H1 (cell line): ENCODE results near the gene NRN1. TPM values are rescaled to one million over a fixed set of nuclear protein-coding genes. Genes with fewer than 3 reads are reported as not detected.

ENCODE experiments used
- CTCF ChIA-PET: fragments of 300-600 bp; sonication (Branson Sonifier 250); formaldehyde crosslinking; loops from one replicate; lab custom pipeline; 2021; ENCODE audit not compliant: partially characterized antibody; lab: Charles Lee
- POLR2A ChIA-PET: fragments of 300-600 bp; sonication (Branson Sonifier 250); formaldehyde crosslinking; loops from one replicate; lab custom pipeline; 2021; ENCODE audit warnings: inconsistent platforms; ENCODE audit not compliant: partially characterized antibody; lab: Charles Lee
- DNase-seq, 2 experiments: peaks; one replicate each; pipeline versions ENCODE4 v3.0.0 to v3.0.0-alpha.2; 2010 to 2022; ENCODE audit warnings: low spot score in 2 of 2, low read depth in 1 of 2, mixed read lengths in 1 of 2
- FAIRE-seq: peaks from 2 replicates; lab custom pipeline; 2011; peaks lifted over from hg19 to GRCh38; lab: Jason Lieb, UNC
- H2AFZ ChIP-seq: 2 replicates; pipeline ENCODE4 v1.8.1; 2012; ENCODE audit warnings: low read length, inconsistent platforms
- H2AK5ac ChIP-seq: 2 replicates; pipeline ENCODE4 v1.6.1; 2013; ENCODE audit warnings: low read depth, low read length
- H2BK120ac ChIP-seq: replicated peaks from 2 replicates; pipeline ENCODE3; 2013; ENCODE audit warnings: low read depth, low read length, inconsistent platforms
- H2BK12ac ChIP-seq: 2 replicates; pipeline ENCODE4 v1.6.1; 2013; ENCODE audit warnings: low read depth, low read length
- H2BK15ac ChIP-seq: 2 replicates; pipeline ENCODE4 v1.6.1; 2013; ENCODE audit warnings: low read length
- H2BK20ac ChIP-seq: 2 replicates; pipeline ENCODE4 v1.6.1; 2013; ENCODE audit warnings: low read length
- H2BK5ac ChIP-seq: 2 replicates; pipeline ENCODE4 v1.6.1; 2013; ENCODE audit warnings: low read depth, low read length
- H3K14ac ChIP-seq: 2 replicates; pipeline ENCODE4 v1.6.1; 2013; ENCODE audit warnings: inconsistent platforms; ENCODE audit not compliant: insufficient read length
- H3K18ac ChIP-seq: 2 replicates; pipeline ENCODE4 v1.6.1; 2013; ENCODE audit warnings: low read length; ENCODE audit errors: extremely low read depth
- H3K23ac ChIP-seq: 2 replicates; pipeline ENCODE4 v1.6.1; 2013; ENCODE audit warnings: inconsistent platforms; ENCODE audit not compliant: insufficient read length
- H3K23me2 ChIP-seq: 2 replicates; pipeline ENCODE4 v1.6.1; 2013; ENCODE audit warnings: low read depth, low read length
- H3K27ac ChIP-seq: 2 replicates; pipeline ENCODE4 v1.6.1; 2011; ENCODE audit warnings: low read depth, low read length, inconsistent platforms
- H3K27me3 ChIP-seq, 4 experiments: replicated peaks in 1 of 4; 1 replicate in 1 of 4; 2 replicates in 3 of 4; pipeline versions ENCODE4 v1.6.1 to v1.8.1; 2011 to 2013; ENCODE audit warnings: low read length in 3 of 4, mild to moderate bottlenecking in 3 of 4, inconsistent platforms in 2 of 4, mixed read lengths in 2 of 4, moderate library complexity in 1 of 4; ENCODE audit not compliant: control insufficient read depth in 3 of 4, insufficient read depth in 3 of 4; ENCODE audit errors: extremely low read depth in 1 of 4
- H3K36me3 ChIP-seq, 4 experiments: 2 replicates each; pipeline versions ENCODE4 v1.6.1 to v1.8.1; 2011 to 2013; ENCODE audit warnings: mild to moderate bottlenecking in 4 of 4, low read length in 3 of 4, moderate library complexity in 2 of 4, control low read depth in 1 of 4, inconsistent platforms in 1 of 4; ENCODE audit not compliant: insufficient read depth in 4 of 4, control insufficient read depth in 2 of 4
- H3K4ac ChIP-seq: replicated peaks from 2 replicates; pipeline ENCODE3; 2013; ENCODE audit warnings: low read length, low read depth, mixed read lengths, inconsistent platforms; ENCODE audit not compliant: insufficient read length
- H3K4me1 ChIP-seq, 4 experiments: replicated peaks in 1 of 4; 1 replicate in 1 of 4; 2 replicates in 3 of 4; pipeline versions ENCODE4 v1.6.1 to v1.8.1; 2011 to 2013; ENCODE audit warnings: low read length in 3 of 4, inconsistent platforms in 2 of 4, mixed read lengths in 1 of 4; ENCODE audit not compliant: insufficient read depth in 4 of 4, control insufficient read depth in 3 of 4
- H3K4me2 ChIP-seq, 2 experiments: 2 replicates each; pipeline versions ENCODE4 v1.6.1 to v1.8.1; 2011 to 2013; ENCODE audit warnings: low read depth in 2 of 2, low read length in 2 of 2, control low read depth in 1 of 2, inconsistent platforms in 1 of 2, mild to moderate bottlenecking in 1 of 2; ENCODE audit not compliant: insufficient read depth in 1 of 2
- H3K4me3 ChIP-seq, 4 experiments: fragments of 200-600, 300-600 bp in 1 of 4; sonication (generic), shearing (Covaris generic), sonication (Bioruptor Twin) in 1 of 4; 2 replicates each; pipeline versions ENCODE4 v1.5.1 to v1.8.1; 2011 to 2016; ENCODE audit warnings: low read length in 4 of 4, low read depth in 3 of 4, control low read depth in 2 of 4, inconsistent platforms in 2 of 4, mild to moderate bottlenecking in 2 of 4, mixed read lengths in 1 of 4, moderate library complexity in 1 of 4; ENCODE audit not compliant: insufficient read depth in 2 of 4; ENCODE audit errors: extremely low read depth in 1 of 4
- H3K56ac ChIP-seq: replicated peaks from 2 replicates; pipeline ENCODE3; 2013; ENCODE audit warnings: low read depth, mild to moderate bottlenecking, mixed read lengths, low read length, inconsistent platforms; ENCODE audit not compliant: insufficient read length
- H3K79me1 ChIP-seq: 2 replicates; pipeline ENCODE4 v1.6.1; 2013; ENCODE audit warnings: low read depth, low read length, control low read depth
- H3K79me2 ChIP-seq, 2 experiments: 2 replicates each; pipeline versions ENCODE4 v1.6.1 to v1.8.1; 2012 to 2013; ENCODE audit warnings: low read length in 2 of 2, mild to moderate bottlenecking in 2 of 2, inconsistent platforms in 1 of 2; ENCODE audit not compliant: insufficient read depth in 2 of 2, control insufficient read depth in 1 of 2
- H3K9ac ChIP-seq, 4 experiments: replicated peaks in 1 of 4; 1 replicate in 1 of 4; 2 replicates in 3 of 4; pipeline versions ENCODE4 v1.6.1 to v1.8.1; 2011 to 2013; ENCODE audit warnings: low read depth in 3 of 4, low read length in 3 of 4, control low read depth in 2 of 4, mild to moderate bottlenecking in 2 of 4, moderate library complexity in 2 of 4, inconsistent platforms in 1 of 4; ENCODE audit errors: extremely low read depth in 1 of 4
- H3K9me3 ChIP-seq, 2 experiments: 2 replicates each; pipeline versions ENCODE4 v1.6.1 to v1.8.1; 2012 to 2013; ENCODE audit warnings: mild to moderate bottlenecking in 2 of 2, moderate library complexity in 2 of 2, control low read depth in 1 of 2, inconsistent platforms in 1 of 2, low read depth in 1 of 2, low read length in 1 of 2, mixed read lengths in 1 of 2; ENCODE audit not compliant: insufficient read depth in 2 of 2
- H4K20me1 ChIP-seq, 2 experiments: replicated peaks in 1 of 2; 2 replicates each; pipeline versions ENCODE3 to v1.8.1; 2011 to 2013; ENCODE audit warnings: inconsistent platforms in 2 of 2, low read length in 2 of 2, mild to moderate bottlenecking in 1 of 2; ENCODE audit not compliant: insufficient read depth in 2 of 2, control insufficient read depth in 1 of 2
- H4K5ac ChIP-seq: 2 replicates; pipeline ENCODE4 v1.6.1; 2013; ENCODE audit warnings: low read length, low read depth, mixed read lengths, inconsistent platforms; ENCODE audit not compliant: insufficient read length
- H4K8ac ChIP-seq: 2 replicates; pipeline ENCODE4 v1.8.0; 2013; ENCODE audit warnings: mild to moderate bottlenecking, moderate library complexity, low read length, inconsistent platforms; ENCODE audit not compliant: insufficient read depth; ENCODE audit errors: extremely low read depth
- H4K91ac ChIP-seq: replicated peaks from 2 replicates; pipeline ENCODE3; 2013; ENCODE audit warnings: low read length, mixed read lengths, inconsistent platforms; ENCODE audit not compliant: insufficient read length
- TCF12 ChIP-seq: IDR thresholded peaks from 2 replicates; pipeline ENCODE4 v1.6.1; 2011; ENCODE audit warnings: low read depth, mild to moderate bottlenecking, low read length
- WGBS, 2 experiments: shearing (Covaris generic) in 1 of 2; methylation state at CpG; one replicate each; pipeline versions ENCODE4 v1.1.6 to v1.1.7; 2013 to 2015; ENCODE audit warnings: low lambda C conversion rate in 2 of 2, mixed read lengths in 2 of 2, inconsistent platforms in 1 of 2, low coverage in 1 of 2, missing lambda C conversion rate in 1 of 2; ENCODE audit not compliant: insufficient replicate concordance in 2 of 2, insufficient coverage in 1 of 2, insufficient read length in 1 of 2; ENCODE audit errors: extremely low coverage in 1 of 2, missing lambda C conversion rate in 1 of 2; 5-methylcytosine and 5-hydroxymethylcytosine counted together
- polyA plus RNA-seq, 7 experiments: library from polyadenylated mRNA; depleted of rRNA in 3 of 7; stranded (reverse) in 5 of 7; unstranded in 2 of 7; fragments of >200 nt in 5 of 7; fragments of 200-250 nt in 2 of 7; gene quantifications; 1 replicate in 5 of 7; 2 replicates in 1 of 7; 4 replicates in 1 of 7; pipeline versions ENCODE4 v1.2.1 to v1.2.3, GENCODE V29; 2011 to 2013; ENCODE audit warnings: missing spikeins in 2 of 7, mixed read lengths in 2 of 7
- total RNA-seq: library from RNA; stranded (reverse); fragmentation: NEBNext Ultra II Directional; extraction: Animal tissue kit (Norgen Biotek cat#: 25700); gene quantifications from 2 replicates; pipeline ENCODE4 v1.2.1, GENCODE V29; 2021

The NRN1 gene
- total and polyA plus RNA-seq, 2 of the 8 experiments (the other 6 are each of a cell fraction or from before 2014, with no cell fraction given): 0.06 to 0.26 TPM

- H3K36me3 ChIP-seq: no peaks in the 10 kb centered on the region
- H4K20me1 ChIP-seq: no peaks in the 10 kb centered on the region
- H3K9me3 ChIP-seq: no peaks in the 10 kb centered on the region
- TF ChIP-seq TCF12: no peak
- TF ChIP-seq, all 59 proteins: peak for 0
- Histone ChIP-seq H3K4me3 (no peak overlapping the region), H2BK5ac (no peak overlapping the region), H3K4ac (no peak overlapping the region), H3K23ac (no peak overlapping the region), H3K23me2 (no peaks in the 10 kb centered on the region), H3K4me1 (no peaks in the 10 kb centered on the region), H3K14ac (no peak overlapping the region), H3K79me2 (no peaks in the 10 kb centered on the region), H4K5ac (no peak overlapping the region), H2BK15ac (no peak overlapping the region), H3K9ac (no peak overlapping the region), H4K8ac (no peak overlapping the region), H3K27ac (no peak overlapping the region), H3K79me1 (no peaks in the 10 kb centered on the region), H2BK20ac (no peak overlapping the region), H4K91ac (no peak overlapping the region), H3K56ac (no peak overlapping the region), H2BK12ac (no peak overlapping the region), H3K18ac (no peak overlapping the region), H3K27me3 (no peaks in the 10 kb centered on the region), H3K4me2 (no peak overlapping the region), H2AK5ac (no peak overlapping the region), H2BK120ac (no peak overlapping the region), H2AFZ (no peak overlapping the region)
- FAIRE-seq (no peak), DNase-seq (no peak)
- POLR2A ChIA-PET: interaction anchor here (0.8 kb wide), 1 partner anchor 67 kb away, joined by 3 read pairs; no protein-coding TSS in a partner anchor
- CTCF ChIA-PET: interaction anchor here (0.6 to 2.9 kb wide), 4 partner anchors 10 to 243 kb away, joined by 3 to 13 read pairs (median 6); no protein-coding TSS in a partner anchor
- 88% methylated on average over 3 of the region's 3 CpGs; no CpG with 5 or more reads in 1 of the 2 experiments for WGBS, 2 experiments
These were observed 29.9 kb downstream of the NRN1 start for GRCh38 chr6:5976811-5977210.
